Measurements from ENCODE around the gene B3GNT9. TPM values are rescaled to one million over a fixed set of nuclear protein-coding genes. Genes with fewer than 3 reads are reported as not detected.

B3GNT9 gene
- polyA plus RNA-seq, 1 of the 3 experiments (the other 2 are of a cell fraction) = 9.9 TPM

DNA sequence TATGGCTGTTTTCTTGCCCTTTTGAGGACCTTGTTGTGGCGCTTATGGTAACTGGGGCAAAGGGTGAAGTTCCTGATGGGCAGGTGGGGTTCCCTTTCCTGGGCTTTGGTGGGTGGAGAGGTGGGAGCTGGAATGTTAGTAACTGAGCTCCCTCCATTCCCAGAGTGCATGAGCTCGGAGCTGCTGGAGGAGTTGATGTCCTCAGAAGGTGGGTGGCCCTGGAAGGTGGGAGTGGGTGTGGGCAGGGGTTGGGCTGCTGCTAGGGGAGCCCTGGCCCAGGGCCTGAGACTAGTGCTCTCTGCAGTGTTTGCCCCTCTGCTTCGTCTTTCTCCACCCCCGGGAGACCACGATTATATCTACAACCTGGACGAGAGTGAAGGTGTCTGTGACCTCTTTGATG, 46.9 kb upstream of the B3GNT9 start:
- Histone ChIP-seq H3K27me3 (ENCODE audit: insufficient read depth) (no peaks in the 10 kb centered on the region), H3K4me1 (ENCODE audit: control insufficient read depth in 1 of 2, insufficient read depth in 2 of 2, low read depth in 1 of 2, low read length in 1 of 2) (peaks cover 8 to 19% of the 10 kb centered on the region in 2 experiments; a peak in 3 of 4 replicates), H2AFZ (ENCODE audit: low read depth) (no peak overlapping the region), H3K9me3 (no peaks in the 10 kb centered on the region), H3K27ac (ENCODE audit: low read depth in 2 of 2, low read length in 1 of 2) (no peak overlapping the region; a peak in 1 of 4 replicates), H3K9ac (no peak overlapping the region), H3K4me3 (ENCODE audit: low read depth in 2 of 2, low read length in 1 of 2) (no peak overlapping the region), H4K20me1 (ENCODE audit: insufficient read depth) (peaks cover 16% of the 10 kb centered on the region), H3K4me2 (no peak overlapping the region), H3F3A (replicated peaks; ENCODE audit: insufficient read depth) (peaks cover 31% of the 10 kb centered on the region), H3K79me2 (ENCODE audit: insufficient read depth) (peaks cover 40% of the 10 kb centered on the region), H3K36me3 (replicated peaks in 1 of 2; ENCODE audit: control insufficient read depth in 1 of 2, insufficient read depth in 2 of 2, low read length in 1 of 2) (peaks cover 34 to 83% of the 10 kb centered on the region in 2 experiments), H3K9me2 (no peaks in the 10 kb centered on the region)
- POLR2A ChIA-PET = interaction anchor here (0.6 to 1.7 kb wide), 7 partner anchors 9 to 236 kb away, joined by 3 to 8 read pairs (median 4); partner anchors contain the start of gene SLC9A5
- TF ChIP-seq SIN3A (IDR thresholded peaks at IDR 0.05; ENCODE audit: borderline replicate concordance, low read depth, low read length) (no peak), YY1 (IDR thresholded peaks at IDR 0.05; ENCODE audit: low read depth) (no peak), RXRA (IDR thresholded peaks at IDR 0.05; ENCODE audit: borderline replicate concordance, low read depth) (no peak), CHD2 (IDR thresholded peaks at IDR 0.05; ENCODE audit: low read length, partially characterized antibody) (no peak), RFX5 (IDR thresholded peaks at IDR 0.05; ENCODE audit: low read length) (no peak), NRF1 (IDR thresholded peaks at IDR 0.05; ENCODE audit: low read depth, low read length) (no peak)
- CTCF ChIA-PET = interaction anchor here (1.1 to 2.5 kb wide), 14 partner anchors 8 to 244 kb away, joined by 3 to 8 read pairs (median 4); partner anchors contain the start of genes B3GNT9, CES3, EXOC3L1 and KCTD19
- DNase-seq = no peak
- 87% methylated on average over 6 of the region's 6 CpGs for WGBS (ENCODE audit: low lambda C conversion rate)

DNA sequence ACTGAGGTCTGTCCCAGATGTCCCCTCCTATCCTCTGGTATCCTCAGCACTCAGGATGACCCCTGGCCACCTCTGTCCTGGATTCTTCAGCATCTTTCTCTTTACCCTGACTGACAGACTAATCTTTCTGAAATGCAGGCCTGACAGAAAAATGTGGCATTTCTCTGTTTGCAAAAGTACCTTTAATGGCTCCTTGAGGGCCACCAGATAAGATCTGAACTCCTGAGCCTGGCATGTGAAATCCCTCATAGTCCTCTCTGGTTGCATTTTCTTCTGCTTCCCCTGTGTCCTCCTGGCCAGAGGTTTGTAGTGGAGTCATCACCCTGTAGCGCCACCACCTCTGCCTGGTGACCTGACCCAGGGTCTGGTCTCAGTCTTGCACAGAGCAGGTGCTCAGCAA, 46.1 kb upstream of the B3GNT9 start:
- Histone ChIP-seq H3K27me3 (ENCODE audit: insufficient read depth) (no peaks in the 10 kb centered on the region), H3K4me1 (ENCODE audit: control insufficient read depth in 1 of 2, insufficient read depth in 2 of 2, low read depth in 1 of 2, low read length in 1 of 2) (peaks cover 8 to 20% of the 10 kb centered on the region in 2 experiments; a peak in 3 of 4 replicates), H3K9ac (no peak overlapping the region), H3K36me3 (replicated peaks in 1 of 2; ENCODE audit: control insufficient read depth in 1 of 2, insufficient read depth in 2 of 2, low read length in 1 of 2) (peaks cover 34 to 75% of the 10 kb centered on the region in 2 experiments), H3K27ac (ENCODE audit: low read depth in 2 of 2, low read length in 1 of 2) (no peak overlapping the region), H4K20me1 (ENCODE audit: insufficient read depth) (peaks cover 21% of the 10 kb centered on the region), H3K4me3 (ENCODE audit: low read depth in 2 of 2, low read length in 1 of 2) (no peak overlapping the region), H2AFZ (ENCODE audit: low read depth) (no peak overlapping the region), H3F3A (replicated peaks; ENCODE audit: insufficient read depth) (peaks cover 31% of the 10 kb centered on the region), H3K4me2 (no peak overlapping the region), H3K9me3 (no peaks in the 10 kb centered on the region), H3K9me2 (no peaks in the 10 kb centered on the region), H3K79me2 (ENCODE audit: insufficient read depth) (peaks cover 48% of the 10 kb centered on the region)
- ChIA-PET CTCF (interaction anchor here (1.2 to 1.9 kb wide), 5 partner anchors 12 to 243 kb away, joined by 3 to 7 read pairs (median 6); partner anchors contain the start of gene TMEM208), POLR2A (interaction anchor here (1.7 kb wide), 2 partner anchors 10 to 12 kb away, joined by 7 to 8 read pairs; no protein-coding TSS in a partner anchor)
- no peak for DNase-seq
- 100% methylated on average over 1 of the region's 1 CpG for WGBS (ENCODE audit: low lambda C conversion rate)
- TF ChIP-seq, protein P1, sequence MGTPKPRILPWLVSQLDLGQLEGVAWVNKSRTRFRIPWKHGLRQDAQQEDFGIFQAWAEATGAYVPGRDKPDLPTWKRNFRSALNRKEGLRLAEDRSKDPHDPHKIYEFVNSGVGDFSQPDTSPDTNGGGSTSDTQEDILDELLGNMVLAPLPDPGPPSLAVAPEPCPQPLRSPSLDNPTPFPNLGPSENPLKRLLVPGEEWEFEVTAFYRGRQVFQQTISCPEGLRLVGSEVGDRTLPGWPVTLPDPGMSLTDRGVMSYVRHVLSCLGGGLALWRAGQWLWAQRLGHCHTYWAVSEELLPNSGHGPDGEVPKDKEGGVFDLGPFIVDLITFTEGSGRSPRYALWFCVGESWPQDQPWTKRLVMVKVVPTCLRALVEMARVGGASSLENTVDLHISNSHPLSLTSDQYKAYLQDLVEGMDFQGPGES (IDR thresholded peaks at IDR 0.05; ENCODE audit: low read depth, low read length) = no peak
- TF ChIP-seq POLR2AphosphoS5 (IDR thresholded peaks at IDR 0.05; ENCODE audit: low read depth, low read length) (no peak), FOSL2 (IDR thresholded peaks at IDR 0.05; ENCODE audit: borderline replicate concordance, low read depth) (no peak), CHD2 (IDR thresholded peaks at IDR 0.05; ENCODE audit: low read length, partially characterized antibody) (no peak), RFX5 (IDR thresholded peaks at IDR 0.05; ENCODE audit: low read length) (no peak), TEAD4 (IDR thresholded peaks at IDR 0.05; ENCODE audit: borderline replicate concordance, insufficient read depth) (no peak), NFIC (IDR thresholded peaks at IDR 0.05; ENCODE audit: borderline replicate concordance) (no peak), MEF2A (IDR thresholded peaks at IDR 0.05; ENCODE audit: borderline replicate concordance, low read depth) (no peak), YY1 (IDR thresholded peaks at IDR 0.05; ENCODE audit: low read depth) (no peak)
- TF ChIP-seq, protein P2, sequence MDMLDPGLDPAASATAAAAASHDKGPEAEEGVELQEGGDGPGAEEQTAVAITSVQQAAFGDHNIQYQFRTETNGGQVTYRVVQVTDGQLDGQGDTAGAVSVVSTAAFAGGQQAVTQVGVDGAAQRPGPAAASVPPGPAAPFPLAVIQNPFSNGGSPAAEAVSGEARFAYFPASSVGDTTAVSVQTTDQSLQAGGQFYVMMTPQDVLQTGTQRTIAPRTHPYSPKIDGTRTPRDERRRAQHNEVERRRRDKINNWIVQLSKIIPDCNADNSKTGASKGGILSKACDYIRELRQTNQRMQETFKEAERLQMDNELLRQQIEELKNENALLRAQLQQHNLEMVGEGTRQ (IDR thresholded peaks at IDR 0.05; ENCODE audit: borderline replicate concordance, low read depth, low read length) = no peak
- TF ChIP-seq, protein P3, sequence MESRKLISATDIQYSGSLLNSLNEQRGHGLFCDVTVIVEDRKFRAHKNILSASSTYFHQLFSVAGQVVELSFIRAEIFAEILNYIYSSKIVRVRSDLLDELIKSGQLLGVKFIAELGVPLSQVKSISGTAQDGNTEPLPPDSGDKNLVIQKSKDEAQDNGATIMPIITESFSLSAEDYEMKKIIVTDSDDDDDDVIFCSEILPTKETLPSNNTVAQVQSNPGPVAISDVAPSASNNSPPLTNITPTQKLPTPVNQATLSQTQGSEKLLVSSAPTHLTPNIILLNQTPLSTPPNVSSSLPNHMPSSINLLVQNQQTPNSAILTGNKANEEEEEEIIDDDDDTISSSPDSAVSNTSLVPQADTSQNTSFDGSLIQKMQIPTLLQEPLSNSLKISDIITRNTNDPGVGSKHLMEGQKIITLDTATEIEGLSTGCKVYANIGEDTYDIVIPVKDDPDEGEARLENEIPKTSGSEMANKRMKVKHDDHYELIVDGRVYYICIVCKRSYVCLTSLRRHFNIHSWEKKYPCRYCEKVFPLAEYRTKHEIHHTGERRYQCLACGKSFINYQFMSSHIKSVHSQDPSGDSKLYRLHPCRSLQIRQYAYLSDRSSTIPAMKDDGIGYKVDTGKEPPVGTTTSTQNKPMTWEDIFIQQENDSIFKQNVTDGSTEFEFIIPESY (IDR thresholded peaks at IDR 0.05; ENCODE audit: borderline replicate concordance, low read depth) = no peak
- TF ChIP-seq, protein P4, sequence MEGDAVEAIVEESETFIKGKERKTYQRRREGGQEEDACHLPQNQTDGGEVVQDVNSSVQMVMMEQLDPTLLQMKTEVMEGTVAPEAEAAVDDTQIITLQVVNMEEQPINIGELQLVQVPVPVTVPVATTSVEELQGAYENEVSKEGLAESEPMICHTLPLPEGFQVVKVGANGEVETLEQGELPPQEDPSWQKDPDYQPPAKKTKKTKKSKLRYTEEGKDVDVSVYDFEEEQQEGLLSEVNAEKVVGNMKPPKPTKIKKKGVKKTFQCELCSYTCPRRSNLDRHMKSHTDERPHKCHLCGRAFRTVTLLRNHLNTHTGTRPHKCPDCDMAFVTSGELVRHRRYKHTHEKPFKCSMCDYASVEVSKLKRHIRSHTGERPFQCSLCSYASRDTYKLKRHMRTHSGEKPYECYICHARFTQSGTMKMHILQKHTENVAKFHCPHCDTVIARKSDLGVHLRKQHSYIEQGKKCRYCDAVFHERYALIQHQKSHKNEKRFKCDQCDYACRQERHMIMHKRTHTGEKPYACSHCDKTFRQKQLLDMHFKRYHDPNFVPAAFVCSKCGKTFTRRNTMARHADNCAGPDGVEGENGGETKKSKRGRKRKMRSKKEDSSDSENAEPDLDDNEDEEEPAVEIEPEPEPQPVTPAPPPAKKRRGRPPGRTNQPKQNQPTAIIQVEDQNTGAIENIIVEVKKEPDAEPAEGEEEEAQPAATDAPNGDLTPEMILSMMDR (IDR thresholded peaks at IDR 0.05) = no peak
- TF ChIP-seq, protein P5, sequence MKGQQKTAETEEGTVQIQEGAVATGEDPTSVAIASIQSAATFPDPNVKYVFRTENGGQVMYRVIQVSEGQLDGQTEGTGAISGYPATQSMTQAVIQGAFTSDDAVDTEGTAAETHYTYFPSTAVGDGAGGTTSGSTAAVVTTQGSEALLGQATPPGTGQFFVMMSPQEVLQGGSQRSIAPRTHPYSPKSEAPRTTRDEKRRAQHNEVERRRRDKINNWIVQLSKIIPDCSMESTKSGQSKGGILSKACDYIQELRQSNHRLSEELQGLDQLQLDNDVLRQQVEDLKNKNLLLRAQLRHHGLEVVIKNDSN (IDR thresholded peaks at IDR 0.05; ENCODE audit: borderline replicate concordance, low read depth) = no peak

Data from SK-N-SH (cell line).